SK-N-MC (cell line): ENCODE results near the gene MACROD2.

ENCODE experiments used
- EZH2 ChIP-seq: fragments of 200-600 bp; sonication (generic); IDR thresholded peaks from one replicate; pipeline ENCODE4 v1.6.1; 2017; ENCODE audit warnings: antibody characterized with exemption
- POLR2AphosphoS5 ChIP-seq: IDR thresholded peaks from 2 replicates; pipeline ENCODE4 v1.6.1; 2012; ENCODE audit warnings: mild to moderate bottlenecking, low read depth, low read length, borderline replicate concordance

DNA sequence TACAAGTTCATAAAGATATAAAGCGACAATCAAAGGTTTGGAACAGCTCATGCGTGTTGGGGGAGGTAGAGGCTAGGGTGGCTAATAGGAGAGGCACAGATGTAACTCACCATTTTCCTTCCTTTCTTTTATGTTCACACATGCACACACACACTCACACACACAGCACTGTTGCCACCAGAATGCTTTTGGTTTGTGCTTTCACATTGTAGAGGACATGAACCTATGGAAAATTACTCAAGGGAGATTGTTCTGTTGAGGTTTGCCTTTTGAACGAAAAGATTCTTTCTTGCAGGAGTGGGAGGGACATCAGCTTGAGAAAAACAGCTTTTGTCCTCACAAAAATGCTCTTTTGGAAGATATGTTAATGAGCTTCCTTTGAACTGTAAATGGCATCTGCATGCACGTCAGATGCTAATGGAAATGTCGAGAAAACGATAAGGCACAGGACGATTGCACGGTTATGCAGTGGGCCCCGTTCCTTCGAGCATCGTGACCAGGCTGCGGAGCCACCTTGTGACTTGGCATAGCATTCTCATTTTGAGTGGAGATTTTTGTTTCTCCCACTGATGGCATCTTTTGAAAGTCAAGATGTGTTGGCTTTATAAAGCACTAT, 1853.8 kb downstream of the MACROD2 start:
- TF ChIP-seq EZH2 = no peak
- no peak for TF ChIP-seq POLR2AphosphoS5
